ES-I3 (cell line): Measurements from ENCODE around the gene SPRED2.

Experiments
- H3K36me3 ChIP-seq: 2 replicates; pipeline ENCODE4 v1.6.1; 2013; ENCODE audit warnings: mild to moderate bottlenecking, low read length, control low read depth, moderate library complexity; ENCODE audit not compliant: insufficient read depth
- H3K4me1 ChIP-seq: 2 replicates; pipeline ENCODE4 v1.6.1; 2013; ENCODE audit warnings: mild to moderate bottlenecking, control low read depth, low read length; ENCODE audit not compliant: insufficient read depth
- H3K9ac ChIP-seq: 2 replicates; pipeline ENCODE4 v1.6.1; 2013; ENCODE audit warnings: low read depth, mild to moderate bottlenecking, low read length, moderate library complexity
- H3K9me3 ChIP-seq: 2 replicates; pipeline ENCODE4 v1.6.1; 2013; ENCODE audit warnings: mild to moderate bottlenecking, low read length, moderate library complexity; ENCODE audit not compliant: control insufficient read depth, insufficient read depth

Gene SPRED2

GRCh38 chr2:65379223-65379622 lies 53.2 kb downstream of the SPRED2 start:
- no peak overlapping the region for H3K9ac ChIP-seq
- H3K4me1 ChIP-seq: peaks cover 39% of the 10 kb centered on the region
- H3K9me3 ChIP-seq: no peaks in the 10 kb centered on the region
- H3K36me3 ChIP-seq: no peaks in the 10 kb centered on the region

GRCh38 chr2:65378290-65378689 lies 54.1 kb downstream of the SPRED2 start:
- Histone ChIP-seq H3K4me1 (peaks cover 39% of the 10 kb centered on the region), H3K36me3 (no peaks in the 10 kb centered on the region), H3K9ac (no peak overlapping the region), H3K9me3 (no peaks in the 10 kb centered on the region)

GRCh38 chr2:65377556-65378192 lies 54.7 kb downstream of the SPRED2 start:
- H3K9me3 ChIP-seq: no peaks in the 10 kb centered on the region
- no peaks in the 10 kb centered on the region for H3K36me3 ChIP-seq
- peaks cover 38% of the 10 kb centered on the region for H3K4me1 ChIP-seq
- no peak overlapping the region for H3K9ac ChIP-seq

GRCh38 chr2:65375723-65376122 lies 56.7 kb downstream of the SPRED2 start:
- Histone ChIP-seq H3K9me3 (no peaks in the 10 kb centered on the region), H3K36me3 (no peaks in the 10 kb centered on the region), H3K4me1 (peaks cover 48% of the 10 kb centered on the region), H3K9ac (no peak overlapping the region)

GRCh38 chr2:65374999-65375398 lies 57.4 kb downstream of the SPRED2 start:
- Histone ChIP-seq H3K4me1 (peaks cover 51% of the 10 kb centered on the region), H3K36me3 (no peaks in the 10 kb centered on the region), H3K9ac (no peak overlapping the region), H3K9me3 (no peaks in the 10 kb centered on the region)

- Histone ChIP-seq H3K9me3 (no peaks in the 10 kb centered on the region), H3K4me1 (peaks cover 51% of the 10 kb centered on the region), H3K9ac (no peak overlapping the region), H3K36me3 (no peaks in the 10 kb centered on the region)
Measured at GRCh38 chr2:65374575-65374974, 57.8 kb downstream of the SPRED2 start.

GRCh38 chr2:65373365-65373918 lies 59.0 kb downstream of the SPRED2 start:
- no peak overlapping the region for H3K9ac ChIP-seq
- H3K4me1 ChIP-seq: peaks cover 42% of the 10 kb centered on the region
- H3K9me3 ChIP-seq: no peaks in the 10 kb centered on the region
- no peaks in the 10 kb centered on the region for H3K36me3 ChIP-seq

- H3K9me3 ChIP-seq: no peaks in the 10 kb centered on the region
- H3K36me3 ChIP-seq: no peaks in the 10 kb centered on the region
- no peak overlapping the region for H3K9ac ChIP-seq
- peaks cover 42% of the 10 kb centered on the region for H3K4me1 ChIP-seq
Measured at GRCh38 chr2:65372619-65373018, 59.8 kb downstream of the SPRED2 start.

GRCh38 chr2:65371074-65371434 lies 61.3 kb downstream of the SPRED2 start:
- no peaks in the 10 kb centered on the region for H3K9me3 ChIP-seq
- peaks cover 49% of the 10 kb centered on the region for H3K4me1 ChIP-seq
- no peak overlapping the region for H3K9ac ChIP-seq
- H3K36me3 ChIP-seq: no peaks in the 10 kb centered on the region

- H3K36me3 ChIP-seq: no peaks in the 10 kb centered on the region
- no peaks in the 10 kb centered on the region for H3K9me3 ChIP-seq
- peaks cover 54% of the 10 kb centered on the region for H3K4me1 ChIP-seq
- H3K9ac ChIP-seq: no peak overlapping the region
Measured at GRCh38 chr2:65370387-65371073, 61.9 kb downstream of the SPRED2 start.

- Histone ChIP-seq H3K4me1 (peaks cover 49% of the 10 kb centered on the region), H3K9ac (no peak overlapping the region), H3K36me3 (no peaks in the 10 kb centered on the region), H3K9me3 (no peaks in the 10 kb centered on the region)
Measured at GRCh38 chr2:65369980-65370379, 62.4 kb downstream of the SPRED2 start.

GRCh38 chr2:65369574-65369973 lies 62.8 kb downstream of the SPRED2 start:
- Histone ChIP-seq H3K9me3 (no peaks in the 10 kb centered on the region), H3K4me1 (peaks cover 49% of the 10 kb centered on the region), H3K9ac (no peak overlapping the region), H3K36me3 (no peaks in the 10 kb centered on the region)

- no peak overlapping the region for H3K9ac ChIP-seq
- no peaks in the 10 kb centered on the region for H3K36me3 ChIP-seq
- no peaks in the 10 kb centered on the region for H3K9me3 ChIP-seq
- H3K4me1 ChIP-seq: peaks cover 49% of the 10 kb centered on the region
Measured at GRCh38 chr2:65368468-65368867, 63.9 kb downstream of the SPRED2 start.

GRCh38 chr2:65367524-65367923 lies 64.9 kb downstream of the SPRED2 start:
- peaks cover 43% of the 10 kb centered on the region for H3K4me1 ChIP-seq
- H3K9me3 ChIP-seq: no peaks in the 10 kb centered on the region
- no peak overlapping the region for H3K9ac ChIP-seq
- H3K36me3 ChIP-seq: no peaks in the 10 kb centered on the region

- Histone ChIP-seq H3K9me3 (no peaks in the 10 kb centered on the region), H3K36me3 (no peaks in the 10 kb centered on the region), H3K4me1 (peaks cover 37% of the 10 kb centered on the region), H3K9ac (no peak overlapping the region)
Measured at GRCh38 chr2:65366595-65367125, 65.7 kb downstream of the SPRED2 start.
